ENCODE measurements around the gene AADACL3. TPM values are rescaled to one million over a fixed set of nuclear protein-coding genes. Genes with fewer than 3 reads are reported as not detected.

The AADACL3 gene
- total RNA-seq, 1 donor from 2014 or later = not detected

GRCh38 chr1:12678350-12678749, 37.6 kb upstream of the AADACL3 start:
- TF ChIP-seq CTCF (IDR thresholded peaks at IDR 0.05; ENCODE audit: insufficient read depth, low read length, poor library complexity, severe bottlenecking) = no peak
- Histone ChIP-seq H3K4me3 (ENCODE audit: low read depth, low read length) (no peak overlapping the region), H3K27me3 (ENCODE audit: control insufficient read depth, insufficient read depth, low read length) (no peaks in the 10 kb centered on the region), H3K36me3 (ENCODE audit: control insufficient read depth, insufficient read depth, low read length) (no peaks in the 10 kb centered on the region)
- DNase-seq (ENCODE audit: low read depth) = no peak

GRCh38 chr1:12678820-12679219, 37.1 kb upstream of the AADACL3 start:
- DNase-seq (ENCODE audit: low read depth) = no peak
- Histone ChIP-seq H3K27me3 (ENCODE audit: control insufficient read depth, insufficient read depth, low read length) (no peaks in the 10 kb centered on the region), H3K36me3 (ENCODE audit: control insufficient read depth, insufficient read depth, low read length) (no peaks in the 10 kb centered on the region), H3K4me3 (ENCODE audit: low read depth, low read length) (no peak overlapping the region)
- TF ChIP-seq CTCF (IDR thresholded peaks at IDR 0.05; ENCODE audit: insufficient read depth, low read length, poor library complexity, severe bottlenecking) = no peak

- H3K4me3 ChIP-seq (ENCODE audit: low read depth, low read length) = no peak overlapping the region
- TF ChIP-seq CTCF (IDR thresholded peaks at IDR 0.05; ENCODE audit: insufficient read depth, low read length, poor library complexity, severe bottlenecking) = no peak
- no peak for DNase-seq (ENCODE audit: low read depth)
- H3K27me3 ChIP-seq (ENCODE audit: control insufficient read depth, insufficient read depth, low read length) = no peaks in the 10 kb centered on the region
- no peaks in the 10 kb centered on the region for H3K36me3 ChIP-seq (ENCODE audit: control insufficient read depth, insufficient read depth, low read length)
These were observed 25.8 kb upstream of the AADACL3 start for GRCh38 chr1:12690156-12690555.

- Histone ChIP-seq H3K4me3 (ENCODE audit: low read depth, low read length) (no peak overlapping the region), H3K36me3 (ENCODE audit: control insufficient read depth, insufficient read depth, low read length) (no peaks in the 10 kb centered on the region), H3K27me3 (ENCODE audit: control insufficient read depth, insufficient read depth, low read length) (no peaks in the 10 kb centered on the region)
- TF ChIP-seq CTCF (IDR thresholded peaks at IDR 0.05; ENCODE audit: insufficient read depth, low read length, poor library complexity, severe bottlenecking) = no peak
- DNase-seq (ENCODE audit: low read depth) = no peak
These were observed 22.7 kb upstream of the AADACL3 start for GRCh38 chr1:12692967-12693782.

- no peak for DNase-seq (ENCODE audit: low read depth)
- H3K27me3 ChIP-seq (ENCODE audit: control insufficient read depth, insufficient read depth, low read length) = no peaks in the 10 kb centered on the region
- H3K4me3 ChIP-seq (ENCODE audit: low read depth, low read length) = no peak overlapping the region
- H3K36me3 ChIP-seq (ENCODE audit: control insufficient read depth, insufficient read depth, low read length) = no peaks in the 10 kb centered on the region
- TF ChIP-seq CTCF (IDR thresholded peaks at IDR 0.05; ENCODE audit: insufficient read depth, low read length, poor library complexity, severe bottlenecking) = no peak
These were observed 19.3 kb upstream of the AADACL3 start for GRCh38 chr1:12696658-12697057.

GRCh38 chr1:12697397-12697796, 18.5 kb upstream of the AADACL3 start:
- Histone ChIP-seq H3K36me3 (ENCODE audit: control insufficient read depth, insufficient read depth, low read length) (no peaks in the 10 kb centered on the region), H3K4me3 (ENCODE audit: low read depth, low read length) (no peak overlapping the region), H3K27me3 (ENCODE audit: control insufficient read depth, insufficient read depth, low read length) (no peaks in the 10 kb centered on the region)
- no peak for DNase-seq (ENCODE audit: low read depth)
- no peak for TF ChIP-seq CTCF (IDR thresholded peaks at IDR 0.05; ENCODE audit: insufficient read depth, low read length, poor library complexity, severe bottlenecking)

Data from kidney epithelial cell (primary cell).